ENCODE measurements around the gene LAMTOR4. TPM values are rescaled to one million over a fixed set of nuclear protein-coding genes. Genes with fewer than 3 reads are reported as not detected.
"Not testable (repeated sequence)": the region's sequence is repeated elsewhere in the genome, so short reads cannot be mapped to it uniquely, and the experiment has no call there.

LAMTOR4 gene
- total RNA-seq, 2 donors from 2014 or later, result 224 to 268 TPM

GRCh38 chr7:100119970-100120732 lies 28.6 kb upstream of the LAMTOR4 start:
- intact Hi-C loops (cut with DNase I, micrococcal nuclease), result no loop called here
- DNase-seq, result peak; percentile 57 to 58
- ATAC-seq, result peak; percentile 9

DNA sequence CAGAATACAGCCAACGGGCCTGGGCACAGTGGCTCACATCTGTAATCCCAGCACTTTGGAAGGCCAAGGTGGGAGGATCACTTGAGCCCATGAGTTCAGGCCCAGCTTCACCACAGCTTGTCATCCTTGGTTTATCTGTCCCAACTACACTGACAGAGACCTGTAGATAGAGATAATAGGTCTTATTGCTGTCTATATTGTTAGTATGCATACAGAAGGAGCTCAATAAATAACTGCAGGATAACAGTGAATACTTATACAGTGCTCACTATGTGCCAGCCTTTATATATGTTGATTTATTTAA lies 28.0 kb upstream of the LAMTOR4 start:
- intact Hi-C loops (cut with DNase I, micrococcal nuclease), result no loop called here
- ATAC-seq, result no peak
- DNase-seq, result no peak

DNA sequence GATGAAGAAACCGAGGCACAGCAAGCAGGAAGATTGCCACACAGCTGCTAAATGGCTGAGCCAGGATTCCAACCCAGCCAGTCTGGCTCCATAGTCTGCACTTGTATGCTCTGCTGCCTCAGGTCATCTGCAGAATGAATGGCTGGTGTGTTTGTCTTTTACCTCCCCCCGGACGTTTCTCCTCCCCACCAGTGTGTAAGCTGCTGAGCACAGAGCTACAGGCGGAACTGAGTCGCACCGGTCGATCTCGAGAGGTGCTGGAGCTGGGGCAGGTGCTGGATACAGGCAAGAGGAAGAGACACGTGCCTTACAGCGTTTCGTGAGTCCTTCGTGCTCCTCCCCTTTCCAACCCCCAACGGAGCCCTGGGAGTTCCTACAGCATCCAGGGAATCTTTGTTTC lies 26.7 kb upstream of the LAMTOR4 start:
- ATAC-seq (no peak), DNase-seq (no peak)
- intact Hi-C loops (cut with DNase I, micrococcal nuclease), result no loop called here

DNA sequence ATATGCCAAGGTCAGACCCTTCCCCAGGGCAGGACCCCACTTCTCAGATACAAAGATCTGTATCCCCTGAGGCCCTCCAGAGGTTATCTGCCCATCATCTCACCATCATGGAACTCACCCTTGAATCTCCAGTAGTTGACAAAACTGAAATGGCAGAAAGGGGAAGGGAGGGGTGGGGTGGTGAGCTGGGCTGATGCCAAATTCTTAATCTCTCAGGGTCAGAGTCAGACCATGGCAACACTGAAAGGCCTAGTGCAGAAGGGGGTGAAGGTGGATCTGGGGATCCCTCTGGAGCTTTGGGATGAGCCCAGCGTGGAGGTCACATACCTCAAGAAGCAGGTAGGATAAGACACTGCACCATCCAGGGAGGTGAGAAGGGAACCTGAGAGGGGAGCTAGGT lies 26.1 kb upstream of the LAMTOR4 start:
- DNase-seq, result no peak
- ATAC-seq, result no peak
- intact Hi-C loops (cut with DNase I, micrococcal nuclease), result no loop called here

- peak; percentile 46 to 58 for DNase-seq
- ATAC-seq, result peak; percentile 50
- intact Hi-C loops (cut with DNase I, micrococcal nuclease), result no loop called here
Observed at GRCh38 chr7:100124301-100125230, 24.2 kb upstream of the LAMTOR4 start.

GRCh38 chr7:100126239-100126930 lies 22.3 kb upstream of the LAMTOR4 start:
- intact Hi-C loops (cut with DNase I, micrococcal nuclease), result no loop called here
- peak; percentile 27 for ATAC-seq
- DNase-seq, result no peak

DNA sequence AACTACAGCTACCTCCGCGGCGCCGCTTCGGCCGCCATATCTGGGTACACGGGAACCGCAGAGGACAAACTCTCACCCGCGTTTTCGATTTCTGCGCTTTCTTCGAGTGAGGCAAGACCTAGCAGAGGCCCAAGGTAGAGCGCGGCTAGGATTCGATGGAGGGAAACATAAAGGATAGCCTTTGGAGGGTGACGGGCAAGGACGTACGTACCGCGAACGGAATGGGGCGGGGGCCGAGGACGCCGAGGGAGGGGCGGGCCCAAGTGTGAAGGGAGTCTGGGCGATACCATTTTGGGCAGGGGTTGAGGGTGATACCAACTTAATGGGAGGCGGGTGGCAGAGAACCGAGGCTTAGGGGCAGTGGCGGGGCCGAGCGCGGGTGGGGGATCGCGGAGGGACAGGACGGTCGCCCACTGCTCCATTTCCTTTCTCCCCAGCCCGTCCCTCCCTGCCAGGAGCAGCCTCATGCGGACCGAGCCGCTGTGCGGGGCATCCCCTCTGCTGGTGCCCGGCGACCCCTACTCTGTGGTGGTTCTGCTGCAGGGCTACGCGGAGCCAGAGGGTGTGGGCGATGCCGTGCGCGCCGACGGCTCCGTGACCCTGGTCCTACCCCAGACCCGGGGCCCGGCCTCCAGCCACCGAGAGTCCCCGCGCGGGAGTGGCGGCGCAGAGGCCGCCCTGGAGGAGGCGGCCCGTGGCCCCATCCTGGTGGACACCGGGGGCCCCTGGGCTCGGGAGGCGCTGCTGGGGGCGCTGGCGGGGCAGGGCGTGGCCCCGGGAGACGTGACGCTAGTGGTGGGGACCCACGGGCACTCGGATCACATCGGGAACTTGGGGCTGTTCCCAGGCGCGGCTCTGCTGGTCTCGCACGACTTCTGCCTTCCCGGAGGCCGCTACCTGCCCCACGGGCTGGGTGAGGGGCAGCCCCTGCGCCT lies 21.5 kb upstream of the LAMTOR4 start, which contains the start of gene MBLAC1:
MBLAC1 (plus strand) TSS at position 37 of the 935 bp plus-strand sequence; CDS start at position 466, 429 bp downstream.
- intact Hi-C loops (cut with DNase I, micrococcal nuclease), result no loop called here
- ATAC-seq (peak; percentile 70), DNase-seq (peak; percentile 91 to 96)

GRCh38 chr7:100127866-100128636 lies 20.7 kb upstream of the LAMTOR4 start:
- DNase-seq, result peak; percentile 46 to 50
- no peak for ATAC-seq
- intact Hi-C loops (cut with DNase I, micrococcal nuclease), result no loop called here

DNA sequence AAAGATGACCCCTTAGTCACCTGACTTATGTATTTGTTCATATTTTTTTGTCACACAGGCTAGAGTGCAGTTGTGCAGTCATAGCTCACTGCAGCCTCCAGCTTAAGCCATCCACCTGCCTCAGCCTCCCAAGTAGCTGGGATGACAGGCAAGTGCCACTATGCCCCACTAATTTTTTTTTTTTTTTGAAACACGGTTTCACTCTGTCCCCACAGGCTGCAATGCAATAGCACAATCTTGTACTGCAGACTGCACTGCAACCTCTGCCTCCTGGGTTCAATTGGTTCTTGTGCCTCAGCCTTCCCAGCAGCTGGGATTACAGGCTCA lies 20.1 kb upstream of the LAMTOR4 start:
- DNase-seq (no peak), ATAC-seq (no peak)
- intact Hi-C loops (cut with DNase I, micrococcal nuclease), result no loop called here

DNA sequence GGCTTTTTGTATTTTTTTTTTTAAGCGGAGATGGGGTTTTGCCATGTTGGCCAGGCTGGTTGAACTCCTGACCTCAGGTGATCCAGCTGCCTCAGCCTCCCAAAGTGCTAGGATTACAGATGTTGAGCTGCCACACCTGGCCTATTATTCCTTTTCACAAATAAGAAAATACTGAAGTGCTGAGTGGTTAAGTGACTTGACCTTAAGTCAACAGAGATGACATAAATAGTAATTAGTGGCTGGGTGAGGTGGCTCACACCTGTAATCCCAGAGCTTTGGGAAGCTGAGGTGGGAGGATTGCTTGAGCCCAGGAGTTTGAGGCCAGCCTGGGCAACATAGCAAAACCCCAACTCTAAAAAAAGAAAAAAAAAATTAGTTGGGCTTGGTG lies 18.5 kb upstream of the LAMTOR4 start:
- DNase-seq, ATAC-seq: not testable (repeated sequence)
- intact Hi-C loops (cut with DNase I, micrococcal nuclease), result loop anchor here in 1 of 2 donors (10.0 kb wide), 1 partner anchor 135 kb away; no protein-coding TSS in a partner anchor

- DNase-seq (peak; percentile 75 to 90), ATAC-seq (peak; percentile 22)
- intact Hi-C loops (cut with DNase I, micrococcal nuclease), result loop anchor here in 1 of 2 donors (10.0 kb wide), 1 partner anchor 136 kb away; no protein-coding TSS in a partner anchor
Observed at GRCh38 chr7:100130608-100131453, 17.9 kb upstream of the LAMTOR4 start.

DNA sequence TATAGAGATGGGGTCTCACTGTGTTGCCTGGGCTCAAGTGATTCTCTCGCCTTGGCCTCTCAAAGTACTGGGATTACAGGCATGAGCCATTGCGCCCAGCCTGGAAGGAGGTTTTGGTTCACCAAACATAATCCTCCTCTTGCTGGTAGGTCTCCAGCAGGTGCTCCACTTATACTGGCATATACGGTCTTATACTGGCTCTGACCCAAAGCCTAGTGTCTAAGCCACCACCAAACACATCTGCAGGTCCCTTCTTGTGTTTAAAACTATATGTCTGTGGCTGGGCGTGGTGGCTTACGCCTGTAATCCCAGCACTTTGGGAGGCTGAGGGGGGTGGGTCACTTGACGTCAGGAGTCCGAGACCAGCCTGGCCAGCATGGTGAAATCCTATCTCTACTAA lies 16.6 kb upstream of the LAMTOR4 start:
- ATAC-seq, result no peak
- no peak for DNase-seq
- intact Hi-C loops (cut with DNase I, micrococcal nuclease), result loop anchor here in 1 of 2 donors (2.0 to 10.0 kb wide), 2 partner anchors 85 to 137 kb away; no protein-coding TSS in a partner anchor

- intact Hi-C loops (cut with DNase I, micrococcal nuclease), result loop anchor here in 1 of 2 donors (2.0 to 10.0 kb wide), 2 partner anchors 84 to 138 kb away; no protein-coding TSS in a partner anchor
- peak; percentile 69 for ATAC-seq
- DNase-seq, result peak; percentile 55 to 73
Observed at GRCh38 chr7:100132697-100133151, 16.0 kb upstream of the LAMTOR4 start.

DNA sequence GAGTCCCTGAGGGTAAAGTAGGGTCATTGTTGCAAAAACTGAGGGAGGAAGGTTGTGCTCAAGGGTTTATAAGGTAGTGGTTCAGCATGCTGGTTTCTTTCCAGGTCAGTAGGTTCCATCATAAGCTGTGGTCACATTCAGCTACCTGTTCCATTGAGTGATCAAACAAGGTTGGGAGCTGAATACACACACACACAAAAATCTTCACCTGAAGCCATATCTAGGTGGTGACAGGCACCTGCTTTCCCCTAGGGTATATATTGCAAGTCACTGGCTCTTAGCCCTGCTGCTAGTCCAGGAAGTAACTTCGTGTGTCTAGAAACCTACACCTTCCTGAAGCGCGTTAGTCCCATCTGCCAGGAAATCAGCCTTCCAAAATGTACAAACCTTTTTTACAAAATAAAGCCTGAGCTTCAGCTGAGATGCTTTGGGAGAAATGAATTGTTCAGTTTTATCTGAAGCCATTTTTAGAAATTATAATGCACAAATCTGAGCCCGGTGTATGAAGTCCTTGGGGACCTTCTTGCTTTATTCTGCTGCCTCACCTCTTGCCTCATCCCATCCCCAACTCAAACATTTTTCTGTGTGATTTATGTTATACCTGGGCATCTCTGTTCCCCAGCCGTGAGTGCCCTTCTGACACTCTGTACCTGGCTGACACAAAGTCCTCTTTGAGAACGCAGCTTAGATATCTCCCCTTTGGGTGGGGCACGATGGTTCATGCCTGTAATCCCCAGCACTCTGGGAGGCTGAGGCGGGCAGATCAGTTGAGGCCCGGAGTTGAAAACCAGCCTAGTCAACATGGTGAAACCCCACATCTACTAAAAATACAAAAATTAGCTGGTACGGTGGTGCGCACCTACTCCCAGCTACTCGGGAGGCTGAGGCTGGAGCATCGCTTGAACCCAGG lies 10.6 kb upstream of the LAMTOR4 start:
- DNase-seq (no peak), ATAC-seq (peak; percentile 60)
- intact Hi-C loops (cut with DNase I, micrococcal nuclease), result loop anchor here in 1 of 2 donors (10.0 kb wide), 1 partner anchor 143 kb away; no protein-coding TSS in a partner anchor

DNA sequence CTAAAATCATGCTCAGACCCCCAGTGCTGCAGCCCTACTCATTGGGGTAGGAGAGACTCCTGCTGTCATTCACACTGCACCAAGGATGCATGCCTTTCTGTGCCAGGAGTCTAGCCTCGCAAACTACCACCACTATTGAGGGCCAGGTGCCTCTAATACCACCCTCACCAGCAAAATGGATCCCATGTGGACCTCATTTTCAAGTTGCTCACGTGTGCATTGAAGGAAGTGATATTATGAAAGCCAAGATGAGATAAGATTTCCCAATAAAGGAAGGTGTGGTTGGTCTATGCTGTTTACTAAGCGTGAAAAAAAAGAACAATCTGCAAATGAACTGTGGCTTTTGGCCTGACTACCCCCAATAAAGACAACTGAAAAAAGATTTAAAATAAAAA lies 7.2 kb upstream of the LAMTOR4 start:
- DNase-seq, result no peak
- ATAC-seq, result peak; percentile 89
- intact Hi-C loops (cut with DNase I, micrococcal nuclease), result no loop called here
